H4 (cell line): ENCODE measurements around the gene PLEKHG3. TPM values are rescaled to one million over a fixed set of nuclear protein-coding genes. Genes with fewer than 3 reads are reported as not detected.
A peak's percentile ranks its signal among the peaks of the same experiment; 100 is the strongest.

ENCODE experiments used
- DNase-seq: peaks from one replicate; pipeline ENCODE4 v3.0.0-alpha.2; 2015; ENCODE audit warnings: low spot score
- total RNA-seq: library from RNA; depleted of rRNA; stranded (reverse); fragments of >200 nt; shearing (Covaris generic); gene quantifications from 2 replicates; pipeline ENCODE4 v1.2.3, GENCODE V29; 2014; rRNA removed

The PLEKHG3 gene
- total RNA-seq, 1 experiment from 2014 or later: 4.6 TPM

DNA sequence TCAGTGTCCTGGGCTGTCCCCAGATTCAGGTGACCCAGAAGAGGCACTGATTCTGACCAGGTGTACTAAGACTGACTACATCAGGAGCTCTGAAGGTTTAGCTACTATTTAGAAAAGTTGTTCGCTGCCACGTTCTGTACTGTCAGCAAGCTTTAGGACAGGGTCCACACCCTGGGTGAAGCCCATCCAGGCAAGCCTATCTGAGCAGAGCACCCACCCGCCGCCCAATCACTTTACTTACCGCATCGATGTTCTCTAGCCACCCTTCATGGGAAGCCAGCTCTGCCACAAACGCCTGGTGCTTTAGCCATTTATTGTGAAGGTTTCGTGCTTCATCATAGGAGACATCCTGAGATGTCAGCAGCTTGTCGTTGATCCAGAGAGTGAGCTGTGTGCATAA is 79.8 kb downstream of the PLEKHG3 start:
- no peak for DNase-seq

DNA sequence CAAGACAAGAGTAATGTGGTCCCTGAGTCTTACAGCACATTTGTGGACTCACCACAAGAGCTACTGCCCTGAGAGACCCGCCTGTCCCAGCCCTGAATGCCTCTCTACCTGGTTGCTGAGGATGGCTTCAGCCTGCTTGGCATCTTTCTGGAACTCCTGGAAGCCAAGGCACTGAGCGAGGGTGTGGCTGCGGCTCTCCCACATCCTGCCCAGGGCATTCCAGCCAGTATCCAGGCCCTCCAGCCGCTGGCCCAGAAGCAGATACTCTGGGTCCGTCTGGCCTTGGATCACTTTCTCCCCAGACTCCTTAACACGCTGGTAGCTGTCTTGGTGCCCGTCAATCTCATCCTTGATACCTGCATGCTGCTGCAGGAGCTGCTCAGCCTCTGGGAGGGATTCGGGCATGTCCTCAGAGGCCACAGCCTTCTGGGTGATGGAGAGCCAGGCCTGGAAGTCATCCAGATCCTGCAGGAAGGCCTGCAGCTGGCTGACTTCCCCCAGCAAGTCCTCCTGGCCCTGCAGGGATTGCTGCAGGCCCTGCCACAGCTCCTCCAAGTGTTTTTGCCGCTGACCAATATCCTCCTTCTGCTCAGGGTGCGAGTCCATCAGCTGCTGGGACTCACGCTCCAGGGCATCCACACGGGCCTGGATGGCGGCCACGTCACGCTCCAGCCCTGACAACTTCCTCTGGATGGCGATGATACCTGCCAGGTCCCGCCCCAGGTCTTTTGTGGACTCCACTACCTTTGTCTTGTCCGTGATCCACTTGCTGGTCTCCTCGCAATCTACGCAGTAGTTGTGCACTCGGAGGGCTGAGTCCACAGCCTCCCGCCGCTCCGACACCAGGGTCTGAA is 82.3 kb downstream of the PLEKHG3 start:
- DNase-seq: no peak

DNA sequence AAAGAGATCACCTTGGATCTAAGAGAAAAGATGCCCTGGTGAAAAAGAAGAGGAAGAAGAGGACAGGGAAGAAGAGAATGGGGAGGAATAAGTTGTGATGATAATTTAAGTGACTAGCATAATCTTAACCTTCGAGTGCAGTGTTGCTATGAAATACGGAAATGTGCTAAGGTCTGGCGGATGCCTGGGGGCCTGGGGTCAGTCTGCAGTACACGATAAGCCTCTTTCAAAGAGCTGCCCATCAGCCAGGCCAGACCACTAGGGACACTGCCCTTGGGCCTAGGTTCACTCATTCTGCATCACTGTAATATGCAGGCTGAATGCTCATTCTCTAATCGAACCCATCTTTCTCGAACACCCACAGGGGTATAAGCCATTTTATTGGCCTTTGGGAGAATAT is 83.4 kb downstream of the PLEKHG3 start:
- no peak for DNase-seq

DNA sequence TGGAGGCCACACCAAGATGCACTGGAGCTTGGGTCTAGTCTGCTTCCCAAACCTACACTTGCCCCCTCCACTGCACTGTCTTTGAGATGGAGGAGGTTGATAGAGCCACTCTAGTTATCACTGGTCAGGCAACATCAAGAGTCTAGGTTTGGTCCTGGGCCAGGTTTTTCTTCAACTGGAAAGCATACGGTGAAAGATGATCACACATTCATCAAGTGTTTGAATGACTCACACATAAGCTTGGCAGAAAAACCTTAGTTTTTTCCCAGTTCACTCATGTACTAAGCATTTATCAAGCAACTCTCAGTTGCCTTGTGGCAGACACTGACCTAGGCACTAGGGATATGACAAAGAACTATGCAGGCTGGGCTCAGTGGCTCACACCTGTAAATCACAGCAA is 84.5 kb downstream of the PLEKHG3 start:
- peak; percentile 69 for DNase-seq

DNA sequence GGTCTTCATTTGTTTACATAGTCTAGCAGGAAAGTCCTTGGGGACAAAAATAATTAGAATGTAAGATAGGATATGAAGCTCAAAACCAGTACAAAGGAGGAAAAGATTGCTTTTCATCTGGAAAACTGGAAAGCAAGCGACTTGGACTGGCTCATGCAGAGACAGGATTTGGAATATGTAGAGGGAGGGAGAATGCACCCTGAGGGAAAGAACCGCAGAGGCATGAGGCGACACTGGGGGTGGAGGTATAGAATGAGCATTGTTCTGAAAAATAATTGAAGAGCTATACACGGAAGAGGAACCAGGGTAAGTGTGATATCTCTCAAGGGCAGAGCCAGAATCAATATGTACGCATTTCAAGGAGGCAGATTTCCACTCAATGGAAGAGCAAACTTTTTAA is 85.5 kb downstream of the PLEKHG3 start:
- no peak for DNase-seq

DNA sequence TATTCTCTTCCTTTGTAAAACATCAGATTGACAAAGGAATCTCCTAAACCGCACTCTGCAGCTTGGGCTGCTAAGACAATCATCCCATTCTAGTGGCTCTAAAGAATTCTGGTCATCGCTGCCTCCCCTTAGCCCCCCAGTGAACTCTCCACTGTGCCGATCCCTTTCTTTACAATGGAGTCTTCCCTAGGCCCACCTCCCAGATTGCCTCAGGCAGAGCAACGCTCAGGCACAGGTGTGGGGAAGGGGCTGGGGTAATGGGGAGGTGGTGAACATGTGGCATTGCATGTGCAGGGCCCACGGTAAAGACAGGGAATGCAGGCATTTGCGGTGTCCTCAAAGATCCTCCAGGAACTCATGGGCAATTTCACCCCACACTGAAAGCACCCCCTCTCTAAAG is 86.3 kb downstream of the PLEKHG3 start:
- no peak for DNase-seq

DNA sequence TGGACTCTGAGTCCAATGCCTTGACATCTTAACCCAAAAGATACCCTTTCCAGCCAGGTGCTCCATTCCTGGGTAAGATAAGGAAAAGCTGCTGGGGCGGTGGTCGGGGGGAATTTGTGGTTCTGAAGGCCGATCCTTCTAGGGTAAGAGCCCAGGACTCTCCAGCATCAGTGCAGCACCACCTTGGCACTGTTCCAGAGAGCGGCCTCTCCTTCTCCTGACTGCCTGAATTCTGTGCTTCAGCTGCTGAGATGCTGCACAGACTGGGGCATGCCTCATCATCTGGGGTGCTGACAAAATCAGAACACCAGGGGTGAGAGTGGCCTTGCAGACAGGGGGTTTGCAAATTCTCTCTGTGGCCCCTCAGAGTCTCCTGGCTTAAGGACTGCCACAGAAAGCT is 88.0 kb downstream of the PLEKHG3 start:
- no peak for DNase-seq

DNA sequence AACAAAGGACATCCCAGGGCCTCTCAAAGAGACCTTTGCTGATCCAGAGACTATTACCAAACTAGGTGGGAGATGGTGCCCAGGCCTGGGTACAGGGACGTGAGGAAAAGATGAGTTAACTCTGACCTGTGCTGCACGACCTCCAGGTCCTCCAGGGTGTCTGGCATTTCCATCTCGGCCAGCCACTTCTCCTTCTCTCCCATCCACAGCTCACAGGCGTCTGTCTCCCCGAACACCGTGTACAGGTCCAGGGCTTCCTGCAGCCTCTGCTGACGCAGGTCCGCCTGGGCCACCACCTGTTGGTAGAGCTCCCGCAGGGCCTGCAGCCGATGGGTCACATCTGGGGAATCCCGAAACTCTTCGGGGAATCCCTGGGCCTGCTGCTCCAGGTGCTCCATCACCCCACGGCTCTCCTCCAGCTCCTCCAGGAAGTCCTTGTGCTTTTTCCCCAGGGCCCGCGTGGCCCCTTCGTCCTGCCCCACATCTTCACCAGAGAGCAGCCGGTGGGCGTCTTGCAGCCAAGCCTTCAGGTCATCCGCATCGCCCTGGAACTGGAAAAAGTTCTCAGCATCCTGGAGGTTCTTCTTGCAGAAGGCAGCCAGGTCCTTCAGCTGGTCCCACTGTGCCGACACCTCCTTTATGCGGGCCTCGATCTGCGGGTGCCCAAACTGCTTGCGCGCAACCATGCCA is 88.8 kb downstream of the PLEKHG3 start:
- no peak for DNase-seq

- DNase-seq: no peak
These were observed 91.0 kb downstream of the PLEKHG3 start for GRCh38 chr14:64795211-64795610.

DNA sequence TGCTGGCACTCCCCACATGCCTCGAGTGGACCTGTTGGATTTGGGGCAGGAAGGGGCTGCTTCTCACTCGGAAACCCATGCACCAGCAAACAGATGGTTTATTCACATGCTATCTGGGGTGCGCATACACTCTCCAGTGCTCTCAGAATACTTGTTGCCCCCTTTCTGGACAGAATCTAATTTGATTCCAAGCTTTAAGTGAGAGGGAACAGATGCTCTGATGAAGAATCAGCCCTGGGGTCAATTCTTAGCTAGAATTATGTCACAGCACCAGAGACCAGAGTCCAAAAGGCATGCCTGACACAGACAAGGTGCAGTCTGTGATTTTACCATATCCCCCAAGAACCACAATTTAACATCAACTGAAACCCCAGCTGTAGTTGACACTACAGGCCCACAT is 91.7 kb downstream of the PLEKHG3 start:
- DNase-seq: no peak

DNA sequence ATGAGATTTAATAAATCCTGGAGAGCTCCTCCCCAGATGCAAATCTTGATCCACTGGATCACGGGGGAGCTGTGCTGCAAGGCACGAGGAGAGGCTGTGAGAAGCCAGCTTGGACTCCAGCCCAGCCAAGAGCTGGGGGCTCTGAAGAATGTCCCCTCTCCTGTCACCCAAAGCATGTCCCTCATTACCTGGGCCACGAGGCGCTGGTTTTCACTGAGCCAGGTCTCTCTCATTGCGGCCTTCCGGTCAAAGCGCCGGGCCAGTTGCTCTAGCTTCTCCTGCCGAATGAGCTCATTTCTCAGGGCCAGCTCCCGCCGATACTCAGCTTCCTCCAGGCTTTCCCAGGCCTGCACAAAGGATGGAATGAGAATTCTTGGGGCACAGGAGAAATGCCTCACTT is 92.1 kb downstream of the PLEKHG3 start:
- no peak for DNase-seq

GRCh38 chr14:64799555-64799954 is 95.3 kb downstream of the PLEKHG3 start:
- no peak for DNase-seq

Other genes starting within 250 kb of the PLEKHG3 start
- 0.81 and 1.5 TPM in 2 replicates for gene AKAP5, start 238.9 kb upstream of the PLEKHG3 start, total RNA-seq
- gene ZBTB25, start 200.6 kb upstream of the PLEKHG3 start, total RNA-seq: 2.3 and 2.6 TPM in 2 replicates
- gene ZBTB1, start 199.7 kb upstream of the PLEKHG3 start, total RNA-seq: 32.6 and 34.7 TPM in 2 replicates
- 3.7 and 3.8 TPM in 2 replicates for gene HSPA2, start 163.7 kb upstream of the PLEKHG3 start, total RNA-seq
- 0.64 TPM in 1 of 2 replicates, not detected in the other for gene PPP1R36, start 154.5 kb upstream of the PLEKHG3 start, total RNA-seq
- gene SPTB, start 175.5 kb downstream of the PLEKHG3 start, total RNA-seq: 0.02 and 0.04 TPM in 2 replicates
- 77.0 and 92.5 TPM in 2 replicates for gene CHURC1, start 210.0 kb downstream of the PLEKHG3 start, total RNA-seq
- gene GPX2, start 238.3 kb downstream of the PLEKHG3 start, total RNA-seq: not detected in 2 replicates